Measurements from ENCODE around the gene TMEM130. TPM values are rescaled to one million over a fixed set of nuclear protein-coding genes. Genes with fewer than 3 reads are reported as not detected.

The TMEM130 gene
- polyA plus RNA-seq, 2 of the 4 experiments (the other 2 are of a cell fraction) = 0.25 to 0.41 TPM

- ChIA-PET POLR2A (no interaction called here), CTCF (interaction anchor here (0.7 to 1.4 kb wide), 3 partner anchors 15 to 430 kb away, joined by 3 to 4 read pairs (median 3); partner anchors contain the start of gene TRRAP)
- ATAC-seq = no peak
- H3K27ac ChIP-seq = no peak overlapping the region
- WGBS (ENCODE audit: missing lambda C conversion rate) = 56% methylated on average over 2 of the region's 2 CpGs
- DNase-seq (ENCODE audit: low read depth in 1 of 2, low spot score in 1 of 2) = no peak
- TF ChIP-seq BHLHE40 (IDR thresholded peaks at IDR 0.05; ENCODE audit: low read depth, low read length) = no peak
- no peak for TF ChIP-seq MAZ (IDR thresholded peaks at IDR 0.05; ENCODE audit: borderline replicate concordance, low read depth, low read length)
- TF ChIP-seq ZC3H11A (IDR thresholded peaks at IDR 0.05) = no peak
- no peak for TF ChIP-seq HEYL (CRISPR knock-in tag; IDR thresholded peaks at IDR 0.05)
- no peak for TF ChIP-seq CTCF (IDR thresholded peaks at IDR 0.05)
- no peak for TF ChIP-seq FOSB (CRISPR knock-in tag; IDR thresholded peaks at IDR 0.05)
- no peak for TF ChIP-seq RFX5 (IDR thresholded peaks at IDR 0.05)
- no peak for TF ChIP-seq ESRRA (IDR thresholded peaks at IDR 0.05; ENCODE audit: borderline replicate concordance, low read length)
- no peak for TF ChIP-seq TFCP2L1 (CRISPR knock-in tag; IDR thresholded peaks at IDR 0.05)
- TF ChIP-seq HOXB13 (CRISPR knock-in tag; IDR thresholded peaks at IDR 0.05; ENCODE audit: low read depth) = no peak
- TF ChIP-seq CHD4 (IDR thresholded peaks at IDR 0.05; ENCODE audit: borderline replicate concordance) = no peak
- TF ChIP-seq CEBPB (IDR thresholded peaks at IDR 0.05) = no peak
- TF ChIP-seq POLR2AphosphoS2 (conservative IDR thresholded peaks at IDR 0.05; ENCODE audit: low read length) = no peak
- no peak for TF ChIP-seq BCL3 (IDR thresholded peaks at IDR 0.05)
- TF ChIP-seq SREBF2 (IDR thresholded peaks at IDR 0.05) = no peak
- TF ChIP-seq ZFP36 (IDR thresholded peaks at IDR 0.05; ENCODE audit: borderline replicate concordance, partially characterized antibody) = no peak
- TF ChIP-seq RNF2 (IDR thresholded peaks at IDR 0.05; ENCODE audit: borderline replicate concordance, low read depth) = no peak
- H3K4me2 ChIP-seq = no peak overlapping the region
- FAIRE-seq = no peak
- H3K4me3 ChIP-seq = no peak overlapping the region
- 0 out of 3 replicates have a peak, but pooled peaks cover 3% of the 10 kb centered on the region for H3K4me1 ChIP-seq
- no peaks in the 10 kb centered on the region for H3K9me3 ChIP-seq
These were observed 6.2 kb downstream of the TMEM130 start for GRCh38 chr7:98863601-98864000.

GRCh38 chr7:98862716-98863420 lies 6.9 kb downstream of the TMEM130 start:
- CTCF ChIA-PET = interaction anchor here (0.7 kb wide), 1 partner anchor 210 kb away, joined by 4 read pairs; no protein-coding TSS in a partner anchor
- 81% methylated on average over 20 of the region's 29 CpGs for WGBS (ENCODE audit: missing lambda C conversion rate)
- H3K4me3 ChIP-seq = no peak overlapping the region
- TF ChIP-seq EP300 (IDR thresholded peaks at IDR 0.05) (no peak), BCL3 (IDR thresholded peaks at IDR 0.05) (no peak), ZFP36 (IDR thresholded peaks at IDR 0.05; ENCODE audit: borderline replicate concordance, partially characterized antibody) (no peak), ELK1 (IDR thresholded peaks at IDR 0.05; ENCODE audit: low read depth, low read length) (no peak), CHD2 (IDR thresholded peaks at IDR 0.05; ENCODE audit: low read length, partially characterized antibody) (no peak), KDM5A (IDR thresholded peaks at IDR 0.05) (no peak), FOXS1 (CRISPR knock-in tag; IDR thresholded peaks at IDR 0.05) (no peak), PHF8 (IDR thresholded peaks at IDR 0.05; ENCODE audit: borderline replicate concordance, low read depth) (no peak), TFCP2L1 (CRISPR knock-in tag; IDR thresholded peaks at IDR 0.05) (no peak), JUNB (IDR thresholded peaks at IDR 0.05) (no peak), E2F6 (IDR thresholded peaks at IDR 0.05; ENCODE audit: borderline replicate concordance, low read depth) (no peak), CBX2 (IDR thresholded peaks at IDR 0.05; ENCODE audit: borderline replicate concordance, low read depth) (no peak), HOXB5 (CRISPR knock-in tag; IDR thresholded peaks at IDR 0.05) (no peak), KDM1A (IDR thresholded peaks at IDR 0.05; ENCODE audit: low read depth) (no peak), HOXB13 (CRISPR knock-in tag; IDR thresholded peaks at IDR 0.05; ENCODE audit: low read depth) (no peak), POLR2AphosphoS2 (conservative IDR thresholded peaks at IDR 0.05; ENCODE audit: low read length) (no peak), HOXA7 (CRISPR knock-in tag; IDR thresholded peaks at IDR 0.05) (no peak)
- no peak overlapping the region for H3K27ac ChIP-seq
- 0 out of 3 replicates have a peak, but pooled peaks cover 3% of the 10 kb centered on the region for H3K4me1 ChIP-seq
- H3K4me2 ChIP-seq = no peak overlapping the region
- DNase-seq (ENCODE audit: low read depth in 1 of 2, low spot score in 1 of 2) = no peak
- ATAC-seq = no peak
- no peaks in the 10 kb centered on the region for H3K9me3 ChIP-seq
- FAIRE-seq = no peak
- POLR2A ChIA-PET = interaction anchor here (0.7 kb wide), 1 partner anchor 16 kb away, joined by 3 read pairs; no protein-coding TSS in a partner anchor

All from A549 (cell line).